HG02798 (cell line): ENCODE data around the gene PPP5C.
"Not testable (repeated sequence)": the region's sequence is repeated elsewhere in the genome, so short reads cannot be mapped to it uniquely, and the experiment has no call there.

ENCODE experiments used
- ATAC-seq: cut with Tn5 transposase; IDR thresholded peaks from one replicate; pipeline ENCODE4 v1.9.1; 2021; ENCODE audit warnings: mild to moderate bottlenecking; ENCODE audit not compliant: unreplicated experiment, poor library complexity

PPP5C gene

DNA sequence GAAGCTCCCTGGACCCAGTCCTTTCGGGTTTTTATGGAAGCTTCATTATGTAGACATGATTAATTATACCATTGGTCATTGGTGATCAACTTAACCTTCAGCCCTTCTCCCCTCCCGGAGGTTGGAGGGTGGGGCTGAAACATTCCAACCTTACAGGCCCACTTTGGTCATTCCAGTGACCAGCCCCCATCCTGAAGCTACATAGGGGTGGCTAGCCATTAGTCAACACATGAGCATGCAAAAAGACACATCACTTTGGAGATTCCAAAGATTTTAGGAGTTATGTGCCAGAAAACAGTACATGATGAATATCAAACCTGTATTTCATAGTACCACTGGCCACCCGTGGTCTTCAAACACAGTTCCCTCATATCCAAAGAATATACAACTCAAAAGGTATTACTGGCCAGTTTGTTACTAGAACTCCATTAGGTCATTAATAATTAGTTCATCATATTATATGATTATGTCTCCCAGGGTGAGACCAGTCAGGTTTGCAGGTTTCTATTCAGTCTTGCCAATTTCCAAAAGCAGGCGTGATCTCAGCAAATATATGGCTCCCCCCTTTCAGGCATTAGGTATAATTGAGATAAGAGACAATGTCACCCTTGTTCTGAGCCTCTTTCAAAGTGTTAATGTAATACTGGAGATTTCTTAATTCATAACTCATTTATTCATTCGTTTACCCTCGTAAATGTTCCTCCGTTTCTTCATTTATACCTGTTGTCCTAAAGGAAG is 11.1 kb downstream of the PPP5C start:
- ATAC-seq, result no peak

DNA sequence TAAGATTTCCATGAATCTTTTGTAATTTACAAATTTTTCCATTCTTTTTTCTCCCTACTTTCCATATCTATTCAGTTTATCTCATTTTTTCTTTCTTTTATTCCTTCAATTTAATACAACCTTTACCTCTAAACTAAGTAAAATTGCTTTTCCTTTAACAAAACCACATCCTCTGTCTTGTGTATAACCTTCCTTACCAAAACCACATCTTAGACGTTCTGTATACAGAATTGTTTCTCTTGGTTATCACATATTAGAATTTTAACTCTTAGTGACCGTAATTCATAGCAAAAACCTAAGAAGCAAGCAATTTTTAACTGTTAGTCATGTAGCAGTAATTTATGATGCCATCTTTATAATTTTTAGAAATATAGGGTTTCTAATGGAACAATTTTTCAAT is 15.0 kb downstream of the PPP5C start:
- no peak for ATAC-seq

DNA sequence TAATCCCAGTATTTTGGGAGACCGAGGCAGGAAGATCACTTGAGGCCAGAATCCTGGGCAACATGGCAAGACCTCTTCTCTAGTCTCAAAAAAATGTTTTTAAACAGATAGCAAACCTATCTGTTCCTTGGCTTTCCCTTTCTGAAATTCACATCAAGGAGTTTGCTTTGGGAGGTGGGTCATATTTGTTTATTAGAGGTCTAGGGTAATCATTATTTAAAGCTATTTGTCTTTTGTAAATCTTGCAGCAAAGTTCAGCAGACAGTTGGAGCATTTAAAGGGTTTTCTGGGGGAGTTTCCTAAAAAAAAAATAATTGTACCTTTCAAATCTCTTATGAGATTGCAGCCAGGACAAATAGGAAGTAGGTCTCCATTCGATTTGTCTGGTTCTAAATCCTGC is 17.5 kb downstream of the PPP5C start:
- no peak for ATAC-seq

DNA sequence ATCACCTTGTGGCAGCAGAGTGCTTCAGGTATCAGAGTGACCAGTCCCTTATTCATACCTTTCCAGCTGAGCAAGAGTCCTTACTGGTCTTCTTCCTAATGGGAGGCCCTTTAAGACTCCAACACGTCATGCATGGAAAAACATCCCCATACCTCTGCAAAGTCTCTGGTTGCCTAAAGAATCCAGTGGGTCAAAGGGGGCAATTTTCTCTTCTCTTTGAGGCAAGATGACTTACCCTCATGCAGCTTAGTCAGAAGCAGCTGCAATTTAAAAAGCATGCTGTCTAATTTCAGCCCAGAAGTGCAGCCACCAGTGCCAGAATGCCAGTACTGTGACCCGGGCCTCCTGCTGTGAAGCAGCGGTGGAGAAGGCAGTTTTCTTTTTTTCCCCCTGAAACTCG is 18.7 kb downstream of the PPP5C start:
- ATAC-seq, result no peak

DNA sequence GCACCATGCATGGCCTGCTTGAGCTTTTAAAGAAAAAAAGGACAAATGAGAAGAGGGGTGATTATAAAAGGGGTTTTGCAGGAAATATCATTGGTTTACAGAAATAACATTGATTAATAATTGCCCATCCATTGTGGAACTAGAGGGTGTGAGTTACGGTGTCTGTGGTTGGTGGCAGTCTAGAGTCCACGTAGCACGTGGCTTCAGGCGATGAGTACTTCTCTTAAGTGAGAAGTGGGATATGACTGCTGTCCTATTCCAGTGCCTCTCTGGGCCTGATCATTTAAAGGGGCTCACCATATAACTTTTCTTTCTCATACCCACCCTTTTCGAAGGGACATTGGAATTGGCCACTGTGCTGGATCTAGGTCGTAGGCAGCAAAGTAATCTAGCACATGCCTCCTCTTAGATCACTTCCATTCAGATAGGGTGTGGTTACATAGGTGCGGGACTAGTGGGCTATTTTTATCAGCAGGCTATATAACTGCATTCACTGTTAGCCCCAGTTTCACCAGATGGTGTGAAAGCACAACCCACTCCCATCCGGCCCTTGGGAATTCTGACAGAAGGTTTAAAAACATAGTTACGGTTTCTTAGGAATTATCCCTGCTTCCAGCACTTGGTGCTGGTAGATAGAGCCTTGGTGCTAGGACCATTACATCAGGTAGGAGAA is 19.9 kb downstream of the PPP5C start:
- ATAC-seq, result no peak

DNA sequence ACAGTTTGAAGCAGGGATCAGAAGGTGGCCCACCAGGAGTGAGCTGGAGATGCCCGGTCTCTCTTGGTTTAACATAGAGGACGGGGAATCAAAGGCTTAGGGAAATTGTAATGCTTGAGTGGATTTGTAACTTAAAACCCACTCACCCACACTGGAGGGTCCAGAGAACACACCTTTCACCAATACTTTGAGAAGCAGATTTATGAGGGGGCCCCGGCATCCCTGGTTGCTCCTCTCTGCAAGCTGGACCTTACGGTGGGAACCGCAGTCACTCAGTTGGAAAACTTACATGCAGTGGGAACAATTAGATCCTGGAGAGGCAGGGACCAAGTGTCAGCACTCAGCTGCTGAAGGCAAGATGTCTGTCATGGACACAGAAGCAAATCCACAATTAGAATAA is 20.5 kb downstream of the PPP5C start:
- ATAC-seq, result no peak

DNA sequence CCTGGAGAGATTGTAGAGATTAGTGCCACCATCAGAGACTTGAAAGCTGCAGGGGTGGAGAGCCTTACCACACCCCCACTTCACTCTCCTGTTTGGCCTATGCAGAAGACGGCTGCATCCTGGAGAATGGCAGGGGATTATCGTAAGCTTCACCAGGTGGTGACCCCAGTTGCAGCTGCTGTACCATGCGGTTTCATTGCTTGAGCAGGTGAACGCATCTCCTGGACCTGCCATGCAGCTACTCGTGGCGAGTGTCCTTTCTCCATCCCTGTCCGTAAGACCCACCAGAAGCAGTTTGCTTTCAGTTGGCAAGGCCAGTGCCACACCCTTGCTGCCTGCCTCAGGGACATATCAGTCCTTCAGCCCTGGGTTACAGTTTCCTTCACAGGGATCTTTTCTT is 21.2 kb downstream of the PPP5C start:
- ATAC-seq, result no peak

DNA sequence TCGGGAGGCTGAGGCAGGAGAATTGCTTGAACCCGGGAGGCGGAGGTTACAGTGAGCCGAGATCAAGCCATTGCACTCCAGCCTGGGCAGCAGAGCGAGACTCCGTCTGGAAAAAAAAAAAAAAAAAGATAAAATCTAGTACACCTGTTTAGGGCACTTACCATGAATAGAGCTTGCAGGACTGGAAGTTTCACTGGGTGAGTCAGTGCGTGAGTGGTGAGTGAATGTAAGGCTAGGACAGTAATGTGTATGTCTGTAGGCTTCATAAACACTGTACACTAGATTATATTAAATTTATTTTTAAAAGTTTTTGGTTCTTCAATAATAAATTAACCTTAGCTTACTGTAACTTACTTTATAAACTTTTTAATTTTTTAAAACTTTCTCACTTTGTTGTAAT is 22.9 kb downstream of the PPP5C start:
- no peak for ATAC-seq

DNA sequence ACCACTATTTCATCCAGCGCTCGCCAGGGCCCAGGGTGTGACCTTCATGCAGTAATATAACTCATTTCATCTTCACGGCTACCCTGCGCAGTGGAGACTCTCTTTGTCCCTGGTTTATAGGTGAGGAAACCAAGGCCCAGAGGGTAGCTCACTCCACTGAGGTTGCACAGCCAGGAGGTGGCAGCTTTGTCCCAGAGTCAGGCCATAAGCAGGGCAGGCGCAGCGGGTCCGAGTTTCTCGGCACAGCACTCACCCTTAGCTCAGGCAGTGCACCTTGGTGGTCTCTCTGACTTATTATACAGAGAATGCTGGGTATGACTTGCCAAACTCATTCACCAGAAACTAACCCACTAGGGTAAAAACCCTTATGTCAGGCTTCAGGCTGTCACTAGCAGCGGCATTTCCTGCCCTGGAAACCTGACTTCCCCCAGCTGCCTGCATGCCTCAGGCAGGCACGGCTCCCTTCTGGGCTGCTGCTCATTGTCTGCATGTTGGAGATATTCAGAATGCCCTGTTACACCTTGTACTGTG is 24.5 kb downstream of the PPP5C start:
- ATAC-seq, result no peak

DNA sequence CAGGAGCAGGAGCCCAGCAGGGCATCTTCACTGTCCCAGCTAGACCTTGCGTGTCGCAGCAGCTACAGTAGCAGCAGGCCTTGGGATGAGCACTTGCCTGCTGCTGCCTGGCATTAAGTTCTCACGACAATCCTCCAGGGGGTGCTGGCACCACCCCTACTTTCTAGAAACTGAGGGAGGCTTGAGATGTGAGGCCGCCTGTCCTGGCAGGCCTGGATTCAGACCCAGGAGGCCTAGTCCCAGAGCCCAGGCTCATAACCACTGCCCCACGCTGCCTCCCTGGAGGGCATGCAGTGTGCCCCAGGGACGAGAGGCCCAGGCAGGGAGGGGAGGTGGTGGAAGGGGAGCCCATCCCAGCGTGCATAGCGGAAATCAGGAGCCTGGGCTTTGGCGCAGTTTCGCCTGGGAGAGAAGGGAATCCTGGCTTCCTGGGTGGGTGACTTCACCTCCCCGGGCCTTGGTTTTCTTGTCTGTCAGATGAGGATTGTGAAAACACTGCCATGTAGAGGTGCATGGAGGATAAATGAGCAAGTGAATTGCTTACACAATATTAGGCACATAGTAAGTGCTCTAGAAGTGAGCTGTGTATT is 26.1 kb downstream of the PPP5C start:
- no peak for ATAC-seq

DNA sequence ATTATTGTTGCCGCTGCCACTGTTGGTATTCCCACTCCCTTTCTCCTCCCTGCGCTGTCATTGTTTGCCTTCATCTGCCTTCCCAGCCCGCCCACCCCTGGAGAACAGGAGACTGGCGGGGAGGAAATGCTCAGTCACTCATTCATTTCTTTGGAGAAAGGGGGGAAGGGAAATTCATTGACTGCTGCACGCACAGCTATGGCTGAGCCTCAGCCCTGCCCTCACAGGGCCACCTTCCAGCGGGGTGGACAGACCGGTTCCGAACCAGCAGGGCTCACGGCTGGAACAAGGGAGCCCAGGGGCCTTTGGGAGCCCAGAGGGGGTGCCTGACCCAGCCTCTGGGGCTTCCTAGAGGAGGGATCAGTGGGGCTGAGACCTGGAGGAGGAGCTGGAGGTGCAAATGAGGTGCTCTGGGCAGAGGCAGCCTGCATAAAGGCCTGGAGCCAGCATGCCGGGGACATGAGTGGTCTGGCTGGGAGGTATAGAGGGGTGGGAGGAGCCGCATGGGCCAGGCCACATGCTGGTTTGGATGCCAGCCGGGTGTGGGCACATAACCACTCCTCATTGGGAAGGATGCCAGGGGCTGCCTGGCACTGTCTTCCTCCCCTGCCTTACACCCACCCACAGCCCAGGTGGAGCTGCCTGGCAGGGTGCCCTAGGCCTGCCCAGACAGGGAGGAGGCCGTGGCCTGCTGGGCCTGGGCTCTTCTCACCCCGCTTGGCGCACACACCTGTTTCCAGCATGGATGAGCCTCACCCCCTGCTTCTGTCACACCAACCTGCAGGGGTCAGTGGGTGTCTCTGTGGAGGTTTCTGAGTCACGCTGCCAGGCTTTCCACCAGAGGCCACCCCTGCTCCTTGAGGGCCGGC is 26.8 kb downstream of the PPP5C start:
- ATAC-seq, result no peak

DNA sequence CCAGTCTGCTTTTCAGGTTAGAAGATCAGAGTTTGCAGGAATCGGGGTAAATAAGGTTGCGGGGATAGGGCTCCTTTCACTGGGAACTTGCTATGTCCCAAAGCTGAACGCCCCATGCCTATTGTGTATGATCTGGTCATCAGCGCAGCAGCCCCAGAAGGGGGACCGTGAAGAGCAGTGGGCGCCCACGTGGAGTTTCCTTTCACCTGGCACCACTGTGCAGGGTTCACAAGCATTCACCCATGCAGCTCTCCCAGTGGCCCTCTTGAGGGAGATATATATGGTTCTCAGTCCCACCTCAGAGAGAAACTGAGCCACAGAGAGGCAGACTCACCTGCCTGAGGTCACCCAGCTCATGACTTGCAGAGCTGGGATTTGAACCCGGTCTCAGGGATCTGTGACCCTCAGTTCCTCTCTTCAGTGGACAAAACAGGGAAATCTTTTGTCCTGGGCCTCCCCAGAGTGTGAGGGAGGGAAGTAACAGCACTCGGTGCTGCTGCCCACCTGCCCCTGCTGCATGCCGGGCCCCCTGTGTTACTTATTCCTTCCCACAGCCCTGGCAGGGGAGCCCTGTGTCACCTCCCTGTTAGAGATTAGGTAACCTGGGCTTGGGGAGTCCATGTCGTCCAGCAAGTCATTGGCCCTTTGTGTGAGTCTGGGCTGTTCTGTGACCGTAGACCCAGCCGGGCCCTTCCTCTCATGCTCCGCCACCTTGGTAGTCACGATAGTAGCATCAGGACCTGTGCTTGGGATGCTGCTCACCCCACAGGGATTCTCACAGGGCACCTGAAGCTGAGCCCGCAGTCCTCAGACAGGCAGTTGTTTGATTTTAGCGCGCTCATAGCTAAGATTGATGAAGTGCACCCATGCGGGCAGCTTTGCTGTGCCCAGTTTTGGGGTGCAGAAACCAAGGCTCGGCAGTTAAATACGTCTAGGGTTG is 27.9 kb downstream of the PPP5C start:
- ATAC-seq, result no peak

DNA sequence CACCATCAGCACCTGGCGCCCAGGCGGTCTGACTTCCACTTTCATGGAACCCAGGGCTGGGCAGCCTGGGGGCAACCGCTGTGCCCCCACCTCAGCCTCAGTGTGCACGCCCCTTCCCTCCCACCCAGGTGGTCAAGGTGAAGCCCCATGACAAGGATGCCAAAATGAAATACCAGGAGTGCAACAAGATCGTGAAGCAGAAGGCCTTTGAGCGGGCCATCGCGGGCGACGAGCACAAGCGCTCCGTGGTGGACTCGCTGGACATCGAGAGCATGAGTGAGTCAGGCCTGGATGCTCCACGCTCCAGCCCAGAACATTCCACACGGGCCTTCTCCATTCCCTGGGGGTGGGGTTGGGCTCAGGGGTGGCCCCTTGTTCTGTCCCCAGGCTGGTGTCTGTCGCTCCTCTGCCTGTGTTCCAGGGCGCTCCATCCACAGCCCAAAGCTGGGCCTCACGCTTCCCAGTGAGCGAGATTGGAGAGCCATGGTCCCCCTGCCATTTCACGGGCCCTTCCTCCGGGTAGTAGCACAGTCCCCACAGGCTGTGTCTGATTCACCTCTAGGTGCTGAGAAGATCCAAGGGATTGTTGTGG is 28.7 kb downstream of the PPP5C start:
- ATAC-seq, result not testable (repeated sequence)

DNA sequence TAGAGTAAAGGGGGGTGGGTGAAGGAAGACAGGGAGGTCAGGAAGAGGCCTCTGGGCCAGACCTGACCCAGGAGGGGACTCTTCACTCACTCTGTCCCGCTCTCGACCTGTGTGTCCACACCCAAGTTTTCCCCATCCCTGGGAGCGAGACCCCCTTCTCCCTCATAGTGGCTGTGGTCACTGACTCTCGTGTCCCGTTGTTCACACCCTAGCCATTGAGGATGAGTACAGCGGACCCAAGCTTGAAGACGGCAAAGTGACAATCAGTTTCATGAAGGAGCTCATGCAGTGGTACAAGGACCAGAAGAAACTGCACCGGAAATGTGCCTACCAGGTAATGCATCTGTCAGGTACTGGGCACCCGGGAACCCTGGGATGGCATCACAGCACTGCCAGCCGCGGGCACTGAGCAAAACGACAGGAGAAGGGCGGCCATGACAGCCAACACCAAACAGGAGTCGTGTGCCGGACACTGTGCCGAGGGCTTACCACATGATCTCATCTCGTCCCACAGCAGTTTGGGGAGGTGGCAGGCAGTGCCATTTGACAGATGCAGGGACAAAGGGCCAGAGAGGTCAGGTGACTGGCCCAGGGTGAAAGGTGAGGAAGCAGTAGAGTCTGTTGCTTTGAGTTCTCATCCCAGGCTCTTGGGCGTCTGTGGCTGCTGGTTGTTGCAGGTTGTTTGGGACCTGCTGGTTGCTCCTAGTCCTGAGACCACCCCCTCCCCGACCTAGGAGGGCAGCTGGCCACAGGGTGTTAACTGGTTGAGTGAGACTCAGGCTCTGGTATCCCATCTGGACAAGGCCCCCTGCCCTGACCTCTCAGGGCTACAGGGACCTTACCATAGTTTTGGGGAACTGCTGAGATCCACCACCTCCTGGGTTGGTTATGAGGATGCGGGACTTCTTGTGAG is 29.6 kb downstream of the PPP5C start:
- no peak for ATAC-seq

DNA sequence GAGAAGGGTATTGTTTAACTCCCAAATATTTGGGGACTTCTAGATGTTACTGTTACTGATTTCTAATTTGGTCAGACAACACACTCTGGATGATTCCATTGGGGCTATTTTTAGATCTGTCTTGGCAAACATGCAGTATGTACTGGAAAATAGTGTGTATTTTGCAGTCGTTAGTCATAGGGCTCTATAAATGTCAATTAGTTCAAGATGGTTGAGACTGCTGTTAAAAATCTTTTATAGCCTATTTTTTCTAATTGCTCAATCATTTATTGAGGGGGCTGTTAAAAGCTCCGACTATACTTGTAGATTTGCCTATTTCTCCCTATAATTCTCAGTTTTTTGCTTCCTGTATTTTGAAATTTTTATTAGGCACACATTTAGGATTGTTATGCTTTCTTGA is 31.4 kb downstream of the PPP5C start:
- ATAC-seq, result no peak

DNA sequence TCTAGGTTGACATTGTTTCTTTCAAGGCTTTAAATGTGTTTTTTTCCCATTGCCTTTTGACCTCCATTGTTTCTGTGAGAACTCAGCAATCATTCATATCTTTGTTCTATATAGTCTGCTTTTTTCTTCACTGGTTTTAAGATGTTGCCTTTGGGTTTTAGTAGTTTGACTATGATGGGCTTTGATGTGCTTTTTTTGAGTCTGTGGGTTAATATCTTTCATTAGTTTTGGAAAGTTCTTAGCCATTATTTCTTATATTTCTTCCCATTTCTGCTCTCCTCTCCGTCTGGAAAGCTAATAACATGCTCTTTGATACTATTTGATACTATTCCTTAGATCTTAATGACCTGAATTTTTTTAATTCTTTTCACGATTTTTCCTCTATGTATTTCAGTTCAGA is 33.8 kb downstream of the PPP5C start:
- no peak for ATAC-seq

DNA sequence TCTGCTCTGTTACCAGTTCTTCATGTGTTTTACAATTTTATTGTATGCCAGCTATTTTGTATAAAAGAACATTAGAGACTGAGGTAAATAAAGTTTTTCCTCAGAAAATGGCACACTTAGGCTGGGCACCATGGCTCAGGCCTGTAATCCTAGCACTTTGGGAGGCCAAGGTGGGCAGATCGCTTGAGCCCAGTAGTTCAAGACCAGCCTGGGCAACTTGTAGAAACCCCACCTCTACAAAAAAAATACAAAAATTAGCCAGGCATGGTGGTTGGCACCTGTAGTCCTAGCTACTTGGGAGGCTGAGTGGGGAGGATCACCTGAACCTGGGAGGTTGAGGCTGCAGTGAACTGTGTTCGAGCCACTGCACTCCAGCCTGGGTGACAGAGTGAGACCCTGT is 34.5 kb downstream of the PPP5C start:
- ATAC-seq, result no peak

DNA sequence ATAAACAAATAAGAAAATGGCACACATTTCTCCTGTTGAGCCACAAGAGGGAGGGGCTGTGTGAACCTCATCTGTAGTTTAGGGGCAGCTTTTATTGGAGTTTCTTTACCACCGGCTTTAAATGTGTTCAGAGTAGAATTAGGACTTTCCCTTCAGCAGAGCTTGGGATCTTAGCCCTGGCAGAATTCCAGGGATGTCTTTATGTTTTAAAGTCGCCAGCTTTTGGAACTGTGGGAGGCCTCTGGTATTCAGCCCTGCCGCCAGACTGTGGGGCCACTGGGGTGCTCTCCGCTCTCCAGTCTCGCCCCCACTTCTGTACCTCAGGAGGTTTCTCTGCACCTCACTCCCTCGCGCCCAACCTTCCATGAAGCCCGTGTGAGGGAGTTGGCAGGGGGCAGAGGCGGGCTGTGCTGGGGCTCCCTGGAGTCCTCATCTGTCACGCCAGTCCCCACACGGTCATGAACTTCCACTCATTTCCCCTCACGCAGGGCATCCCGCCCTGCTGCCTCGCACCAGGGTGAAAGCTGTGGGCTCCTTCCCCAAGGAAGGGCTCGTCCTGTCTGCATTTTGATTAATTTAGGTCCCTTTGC is 35.0 kb downstream of the PPP5C start:
- no peak for ATAC-seq
